C4-2B (cell line): ENCODE data around the gene IFNGR1.

Experiments
- ZFX ChIP-seq: fragments of 450-650 bp; IDR thresholded peaks from 2 replicates; pipeline ENCODE4 v1.6.1; 2017
- TF ChIP-seq, protein P1 (sequence below): fragments of 450-650 bp; conservative IDR thresholded peaks from 2 replicates; pipeline ENCODE4 v1.5.1; 2017; ENCODE audit warnings: mild to moderate bottlenecking

DNA sequence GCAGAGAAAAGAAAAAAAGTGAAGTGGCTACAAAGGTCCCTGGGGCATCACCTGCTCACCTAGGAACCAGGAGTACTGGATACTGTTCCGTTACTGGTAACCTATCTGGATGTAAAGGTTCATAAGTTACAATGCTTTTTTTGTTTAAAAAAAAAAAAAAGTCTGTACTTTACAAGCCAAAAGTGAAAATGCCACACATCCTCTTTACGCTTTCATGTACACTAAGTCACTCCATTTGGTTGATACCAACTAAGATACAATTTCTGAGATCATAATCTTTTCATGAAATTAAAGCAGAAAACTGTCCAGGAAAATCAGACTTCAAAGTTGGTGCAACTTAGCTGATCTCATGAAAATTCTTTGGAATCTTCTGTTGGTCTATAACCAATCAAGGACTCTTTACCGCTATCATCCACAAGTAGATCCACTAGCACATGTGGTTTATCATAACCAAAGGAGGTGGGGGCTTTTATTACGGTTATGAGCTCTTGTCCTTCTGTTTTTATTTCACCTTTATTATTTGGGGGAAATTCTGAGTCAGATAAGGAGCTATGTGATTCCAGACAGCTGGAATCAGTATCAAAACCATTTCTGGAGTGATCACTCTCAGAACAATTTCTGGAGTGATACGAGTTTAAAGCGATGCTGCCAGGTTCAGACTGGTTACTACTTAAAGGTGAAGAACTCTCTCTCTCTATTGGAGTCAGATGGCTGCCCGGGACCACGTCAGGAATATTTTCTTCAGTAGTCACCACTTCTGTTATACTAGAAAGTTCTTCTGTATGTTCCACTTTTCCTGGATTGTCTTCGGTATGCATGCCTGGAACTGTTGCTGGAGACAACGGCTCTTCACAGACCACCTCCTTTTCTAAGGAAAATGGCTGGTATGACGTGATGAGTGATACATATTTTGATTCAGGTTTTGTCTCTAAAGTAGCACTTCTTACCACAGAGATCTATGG, 21.2 kb downstream of the IFNGR1 start:
- TF ChIP-seq, protein P1, sequence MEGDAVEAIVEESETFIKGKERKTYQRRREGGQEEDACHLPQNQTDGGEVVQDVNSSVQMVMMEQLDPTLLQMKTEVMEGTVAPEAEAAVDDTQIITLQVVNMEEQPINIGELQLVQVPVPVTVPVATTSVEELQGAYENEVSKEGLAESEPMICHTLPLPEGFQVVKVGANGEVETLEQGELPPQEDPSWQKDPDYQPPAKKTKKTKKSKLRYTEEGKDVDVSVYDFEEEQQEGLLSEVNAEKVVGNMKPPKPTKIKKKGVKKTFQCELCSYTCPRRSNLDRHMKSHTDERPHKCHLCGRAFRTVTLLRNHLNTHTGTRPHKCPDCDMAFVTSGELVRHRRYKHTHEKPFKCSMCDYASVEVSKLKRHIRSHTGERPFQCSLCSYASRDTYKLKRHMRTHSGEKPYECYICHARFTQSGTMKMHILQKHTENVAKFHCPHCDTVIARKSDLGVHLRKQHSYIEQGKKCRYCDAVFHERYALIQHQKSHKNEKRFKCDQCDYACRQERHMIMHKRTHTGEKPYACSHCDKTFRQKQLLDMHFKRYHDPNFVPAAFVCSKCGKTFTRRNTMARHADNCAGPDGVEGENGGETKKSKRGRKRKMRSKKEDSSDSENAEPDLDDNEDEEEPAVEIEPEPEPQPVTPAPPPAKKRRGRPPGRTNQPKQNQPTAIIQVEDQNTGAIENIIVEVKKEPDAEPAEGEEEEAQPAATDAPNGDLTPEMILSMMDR = no peak
- no peak for TF ChIP-seq ZFX
